K562 (cell line): ENCODE data around the gene CREB3L1. TPM values are rescaled to one million over a fixed set of nuclear protein-coding genes. Genes with fewer than 3 reads are reported as not detected.

ENCODE experiments used
- ATAC-seq: fragments of 200-7000 bp; cut with Tn5 transposase; 3 replicates; pipeline ENCODE4 v1.9.1; 2020; ENCODE audit warnings: moderate library complexity
- BruUV-seq: library from RNA; stranded (reverse); fragments of 400-500 nt; replicated peaks from 2 replicates; lab custom pipeline; 2021; lab: Mats Ljungman, UMichigan
- CTCF ChIA-PET: fragments of 300-600 bp; formaldehyde crosslinking; extraction: SDS; loops from one replicate; lab custom pipeline; 2021; ENCODE audit warnings: low intra/inter-chr PET ratio; lab: Yijun Ruan, JAX
- POLR2A ChIA-PET: fragments of 300-600, 350-650 bp; sonication (Branson Sonifier 250); formaldehyde crosslinking; extraction: SDS; loops from one replicate; lab custom pipeline; 2021; ENCODE audit warnings: antibody characterized with exemption, inconsistent platforms; lab: Yijun Ruan, JAX
- DNase-seq, 4 experiments: peaks; one replicate each; pipeline versions ENCODE4 v3.0.0 to v3.0.0-alpha.2; 2011 to 2018; ENCODE audit warnings: low spot score in 3 of 4, mixed read lengths in 3 of 4; ENCODE audit errors: extremely low read depth in 1 of 4
- FAIRE-seq: peaks from 2 replicates; lab custom pipeline; 2011; peaks lifted over from hg19 to GRCh38; lab: Jason Lieb, UNC
- H2AFZ ChIP-seq: 2 replicates; pipeline ENCODE4 v1.6.0; 2011; ENCODE audit warnings: low read depth, low read length, control low read depth, inconsistent platforms
- H3K27ac ChIP-seq: fragments of 200-600 bp; 3 replicates; pipeline ENCODE4 v1.8.0; 2011; ENCODE audit warnings: low read depth, mild to moderate bottlenecking, control low read depth, inconsistent platforms, low read length, moderate library complexity, mixed read lengths; ENCODE audit errors: extremely low read depth
- H3K27me3 ChIP-seq, 2 experiments: fragments of 300-600 bp in 1 of 2; 2 replicates in 1 of 2; 3 replicates in 1 of 2; pipeline versions ENCODE4 v1.6.0 to v1.8.0; 2011; ENCODE audit warnings: inconsistent platforms in 2 of 2, low read length in 2 of 2, mild to moderate bottlenecking in 1 of 2, mixed read lengths in 1 of 2, moderate library complexity in 1 of 2; ENCODE audit not compliant: control insufficient read depth in 2 of 2, insufficient read depth in 2 of 2
- H3K36me3 ChIP-seq: fragments of 300-600 bp; 3 replicates; pipeline ENCODE4 v1.8.0; 2011; ENCODE audit warnings: mild to moderate bottlenecking, low read length, inconsistent platforms; ENCODE audit not compliant: control insufficient read depth, insufficient read depth
- H3K4me1 ChIP-seq, 2 experiments: fragments of 200-600 bp in 1 of 2; replicated peaks in 1 of 2; 2 replicates in 1 of 2; 3 replicates in 1 of 2; pipeline versions ENCODE4 v1.5.1 to v1.8.0; 2011; ENCODE audit warnings: inconsistent platforms in 2 of 2, low read length in 2 of 2, mild to moderate bottlenecking in 1 of 2, mixed read lengths in 1 of 2, moderate library complexity in 1 of 2; ENCODE audit not compliant: control insufficient read depth in 2 of 2, insufficient read depth in 2 of 2
- H3K4me2 ChIP-seq: 2 replicates; pipeline ENCODE4 v1.6.1; 2011; ENCODE audit warnings: low read length, control low read depth, inconsistent platforms, mixed read lengths; ENCODE audit not compliant: insufficient read depth
- H3K4me3 ChIP-seq: fragments of 200-600 bp; sonication (generic), shearing (Covaris generic); 2 replicates; pipeline ENCODE4 v1.5.1; 2016; ENCODE audit warnings: control low read depth, inconsistent platforms
- H3K79me2 ChIP-seq: fragments of 200-600 bp; 3 replicates; pipeline ENCODE4 v1.8.0; 2011; ENCODE audit warnings: low read length, inconsistent platforms; ENCODE audit not compliant: control insufficient read depth, insufficient read depth
- H3K9ac ChIP-seq, 2 experiments: 2 replicates each; pipeline versions ENCODE4 v1.6.0 to v1.6.1; 2011; ENCODE audit warnings: low read depth in 2 of 2, low read length in 2 of 2, control low read depth in 1 of 2, inconsistent platforms in 1 of 2, mild to moderate bottlenecking in 1 of 2, mixed read lengths in 1 of 2; ENCODE audit not compliant: insufficient read depth in 1 of 2
- H3K9me1 ChIP-seq: one replicate; pipeline ENCODE4 v1.6.0; 2011; ENCODE audit warnings: inconsistent platforms, mild to moderate bottlenecking, low read length, moderate library complexity; ENCODE audit not compliant: control insufficient read depth, insufficient read depth
- H3K9me3 ChIP-seq: replicated peaks from 2 replicates; pipeline ENCODE4 v1.5.1; 2011; ENCODE audit warnings: low read depth, low read length, inconsistent platforms; ENCODE audit not compliant: control insufficient read depth, insufficient read depth
- H4K20me1 ChIP-seq: replicated peaks from 2 replicates; pipeline ENCODE4 v1.6.1; 2011; ENCODE audit warnings: low read length, inconsistent platforms, mixed read lengths; ENCODE audit not compliant: control insufficient read depth, insufficient read depth
- EWSR1 ChIP-seq: fragments of 450-650 bp; IDR thresholded peaks from 2 replicates; pipeline ENCODE4 v1.6.1; 2018; ENCODE audit warnings: borderline replicate concordance, mild to moderate bottlenecking, low read depth, moderate library complexity; ENCODE audit not compliant: partially characterized antibody
- HEY1 ChIP-seq: fragments of 250-450 bp; sonication (Bioruptor Pico); IDR thresholded peaks from 2 replicates; pipeline ENCODE4 v1.5.0; 2020; ENCODE audit warnings: mild to moderate bottlenecking, moderate library complexity, borderline replicate concordance
- HNRNPLL ChIP-seq: fragments of 200-400 bp; formaldehyde crosslinking; IDR thresholded peaks from 2 replicates; pipeline ENCODE4 v1.6.1; 2017; ENCODE audit warnings: low read length, low read depth, mild to moderate bottlenecking; ENCODE audit not compliant: poor library complexity, severe bottlenecking
- LARP7 ChIP-seq: fragments of 450-650 bp; IDR thresholded peaks from 2 replicates; pipeline ENCODE4 v1.6.1; 2016
- NFXL1 ChIP-seq: fragments of 450-650 bp; formaldehyde crosslinking; IDR thresholded peaks from 2 replicates; pipeline ENCODE4 v1.4.0; 2021; ENCODE audit warnings: mild to moderate bottlenecking
- PBX2 ChIP-seq, 2 experiments: IDR thresholded peaks in 1 of 2; conservative IDR thresholded peaks in 1 of 2; 2 replicates each; pipeline ENCODE4 v1.6.1; 2016; ENCODE audit warnings: low read depth in 2 of 2, mild to moderate bottlenecking in 1 of 2, missing compliant biosample characterization in 1 of 2, missing genetic modification characterization in 1 of 2, moderate library complexity in 1 of 2
- POLR2G ChIP-seq: fragments of 200-400 bp; formaldehyde crosslinking; IDR thresholded peaks from 2 replicates; pipeline ENCODE4 v1.6.1; 2017; ENCODE audit warnings: low read depth, mild to moderate bottlenecking, antibody characterized with exemption, low read length, moderate library complexity
- POU5F1 ChIP-seq: fragments of 150-350 bp; IDR thresholded peaks from 2 replicates; pipeline ENCODE4 v1.6.1; 2014; ENCODE audit warnings: borderline replicate concordance, low read length, low read depth, mild to moderate bottlenecking; ENCODE audit not compliant: partially characterized antibody
- SAFB2 ChIP-seq: fragments of 200-400 bp; formaldehyde crosslinking; IDR thresholded peaks from 2 replicates; pipeline ENCODE4 v1.6.1; 2018; ENCODE audit warnings: borderline replicate concordance, low read length, low read depth, moderate library complexity; ENCODE audit not compliant: severe bottlenecking
- WGBS: fragments of 100-300 bp; shearing (Covaris generic); methylation state at CpG from one replicate; pipeline ENCODE4 v1.1.6; 2016; ENCODE audit warnings: low coverage, mixed read lengths; ENCODE audit not compliant: insufficient coverage; ENCODE audit errors: missing lambda C conversion rate; 5-methylcytosine and 5-hydroxymethylcytosine counted together
- in situ Hi-C: fragments of 300-500 bp; cut with MboI; formaldehyde crosslinking; loops from 4 replicates; pipeline ENCODE4 v1.15.0; 2018; ENCODE audit warnings: inconsistent platforms, mixed read lengths
- intact Hi-C: fragments of 100-400 bp; cut with micrococcal nuclease; formaldehyde crosslinking; loops from 2 replicates; pipeline ENCODE4 v1.14.2; 2022
- polyA plus RNA-seq, 8 experiments: library from polyadenylated mRNA; depleted of rRNA in 4 of 8; stranded (reverse) in 5 of 8; unstranded in 3 of 8; fragments of >200 nt; fragmentation: Nextera tagmentation in 2 of 8; fragmentation: Illumina TruSeq in 1 of 8; extraction: Ambion mirVana in 2 of 8; extraction: Trizol in 1 of 8; gene quantifications; 2 replicates each; pipeline versions ENCODE4 v1.2.1 to v1.2.3, GENCODE V29; 2011 to 2014; ENCODE audit warnings: inconsistent platforms in 1 of 8, missing spikeins in 1 of 8
- total RNA-seq, 7 experiments: library from RNA; depleted of rRNA in 6 of 7; stranded (reverse); fragments of >200 nt in 6 of 7; fragmentation: Illumina TruSeq in 2 of 7; extraction: Trizol in 2 of 7; gene quantifications; 2 replicates each; pipeline versions ENCODE4 v1.2.1 to v1.2.3, GENCODE V29; 2011 to 2021; ENCODE audit warnings: low replicate concordance in 1 of 7

CREB3L1 gene
- total and polyA plus RNA-seq, 9 of the 15 experiments (the other 6 are each of a cell fraction or from before 2014, with no cell fraction given): 1.2 to 27.6 (median 3.7) TPM

GRCh38 chr11:46364056-46364455 is 86.6 kb downstream of the CREB3L1 start:
- H3K36me3 ChIP-seq: peaks cover 47% of the 10 kb centered on the region; the same call in 2 of the 3 replicates
- in situ Hi-C loops (no loop called here), intact Hi-C loops (no loop called here)
- BruUV-seq: no TSS peak
- H3K4me1 ChIP-seq: peaks cover 29 to 64% of the 10 kb centered on the region in 2 experiments
- no peak overlapping the region for H3K9ac ChIP-seq
- no peak for TF ChIP-seq SAFB2
- TF ChIP-seq POU5F1: no peak
- TF ChIP-seq EWSR1: no peak
- TF ChIP-seq PBX2 (CRISPR knock-in tag; IDR thresholded peaks at IDR 0.05; ENCODE audit: low read depth): no peak
- TF ChIP-seq PBX2 (tag; conservative IDR thresholded peaks at IDR 0.05; ENCODE audit: low read depth): no peak
- TF ChIP-seq NFXL1 (CRISPR knock-in tag): no peak
- TF ChIP-seq HEY1: no peak
- no peak for TF ChIP-seq HNRNPLL
- TF ChIP-seq LARP7: no peak
- TF ChIP-seq POLR2G: no peak
- peaks cover 42% of the 10 kb centered on the region for H3K79me2 ChIP-seq
- no peak for ATAC-seq
- WGBS: 90% methylated on average over 9 of the region's 9 CpGs
- no peak overlapping the region for H3K27ac ChIP-seq
- peaks cover 3% of the 10 kb centered on the region for H3K9me1 ChIP-seq
- H2AFZ ChIP-seq: no peak overlapping the region
- ChIA-PET POLR2A (interaction anchor here (0.6 to 2.0 kb wide), 2 partner anchors 12 to 163 kb away, joined by 4 to 7 read pairs; no protein-coding TSS in a partner anchor), CTCF (no interaction called here)
- DNase-seq: no peak
- no peaks in the 10 kb centered on the region for H3K27me3 ChIP-seq
- H3K4me2 ChIP-seq: no peak overlapping the region
- no peak overlapping the region for H3K4me3 ChIP-seq
- no peaks in the 10 kb centered on the region for H3K9me3 ChIP-seq
- no peaks in the 10 kb centered on the region; the same call in none of the 2 replicates for H4K20me1 ChIP-seq
- no peak for FAIRE-seq
